RWPE1 (cell line): ENCODE results near the gene RNF135.
A peak's percentile ranks its signal among the peaks of the same experiment; 100 is the strongest.
"Not testable (repeated sequence)": the region's sequence is repeated elsewhere in the genome, so short reads cannot be mapped to it uniquely, and the experiment has no call there.

Experiments used
- CTCF ChIA-PET: fragments of 350-600 bp; sonication (Branson Sonifier 250); formaldehyde crosslinking; extraction: SDS; loops from one replicate; lab custom pipeline; 2021; lab: Yijun Ruan, JAX
- POLR2A ChIA-PET: fragments of 400-600 bp; formaldehyde crosslinking; extraction: SDS; loops from one replicate; lab custom pipeline; 2020; ENCODE audit warnings: antibody characterized with exemption; ENCODE audit not compliant: low non-redundant PET; lab: Yijun Ruan, JAX
- DNase-seq: peaks from one replicate; pipeline ENCODE4 v3.0.0; 2012; ENCODE audit warnings: low spot score
- H3K27ac ChIP-seq: fragments of 450-650 bp; 2 replicates; pipeline ENCODE4 v1.5.1; 2017
- CTCF ChIP-seq: fragments of 450-650 bp; conservative IDR thresholded peaks from 2 replicates; pipeline ENCODE4 v1.5.1; 2017; ENCODE audit warnings: low read depth, mild to moderate bottlenecking

The RNF135 gene

GRCh38 chr17:30964876-30965275 is 6.0 kb upstream of the RNF135 start:
- ChIA-PET POLR2A (no interaction called here), CTCF (interaction anchor here (0.6 kb wide), 1 partner anchor 126 kb away, joined by 3 read pairs; no protein-coding TSS in a partner anchor)
- DNase-seq: no peak
- no peak for TF ChIP-seq CTCF
- no peak overlapping the region for H3K27ac ChIP-seq

- CTCF ChIA-PET: interaction anchor here (0.6 kb wide), 1 partner anchor 127 kb away, joined by 3 read pairs; no protein-coding TSS in a partner anchor
- TF ChIP-seq CTCF: no peak
Measured at GRCh38 chr17:30965686-30966085, 5.2 kb upstream of the RNF135 start.

DNA sequence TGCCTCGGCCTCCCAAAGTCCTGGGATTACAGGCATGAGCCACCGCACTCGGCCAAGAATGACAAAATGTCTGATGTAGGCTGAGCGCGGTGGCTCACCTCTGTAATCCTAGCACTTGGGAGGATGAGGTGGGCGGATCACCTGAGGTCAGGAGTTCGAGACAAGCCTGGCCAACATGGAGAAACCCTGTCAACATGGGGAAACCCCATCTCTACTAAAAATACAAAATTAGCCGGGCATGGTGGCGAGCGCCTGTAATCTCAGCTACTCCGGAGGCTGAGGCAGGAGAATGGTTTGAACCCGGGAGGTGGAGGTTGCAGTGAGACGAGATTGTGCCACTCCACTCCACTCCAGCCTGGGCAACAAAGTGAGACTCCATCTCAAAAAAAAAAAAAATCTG is 2.9 kb upstream of the RNF135 start:
- CTCF ChIA-PET, DNase-seq, POLR2A ChIA-PET, H3K27ac ChIP-seq: not testable (repeated sequence)

More at GRCh38 chr17:30965686-30966085, 5.2 kb upstream of the RNF135 start:
- DNase-seq: no peak
- POLR2A ChIA-PET: no interaction called here
- no peak overlapping the region for H3K27ac ChIP-seq

DNA sequence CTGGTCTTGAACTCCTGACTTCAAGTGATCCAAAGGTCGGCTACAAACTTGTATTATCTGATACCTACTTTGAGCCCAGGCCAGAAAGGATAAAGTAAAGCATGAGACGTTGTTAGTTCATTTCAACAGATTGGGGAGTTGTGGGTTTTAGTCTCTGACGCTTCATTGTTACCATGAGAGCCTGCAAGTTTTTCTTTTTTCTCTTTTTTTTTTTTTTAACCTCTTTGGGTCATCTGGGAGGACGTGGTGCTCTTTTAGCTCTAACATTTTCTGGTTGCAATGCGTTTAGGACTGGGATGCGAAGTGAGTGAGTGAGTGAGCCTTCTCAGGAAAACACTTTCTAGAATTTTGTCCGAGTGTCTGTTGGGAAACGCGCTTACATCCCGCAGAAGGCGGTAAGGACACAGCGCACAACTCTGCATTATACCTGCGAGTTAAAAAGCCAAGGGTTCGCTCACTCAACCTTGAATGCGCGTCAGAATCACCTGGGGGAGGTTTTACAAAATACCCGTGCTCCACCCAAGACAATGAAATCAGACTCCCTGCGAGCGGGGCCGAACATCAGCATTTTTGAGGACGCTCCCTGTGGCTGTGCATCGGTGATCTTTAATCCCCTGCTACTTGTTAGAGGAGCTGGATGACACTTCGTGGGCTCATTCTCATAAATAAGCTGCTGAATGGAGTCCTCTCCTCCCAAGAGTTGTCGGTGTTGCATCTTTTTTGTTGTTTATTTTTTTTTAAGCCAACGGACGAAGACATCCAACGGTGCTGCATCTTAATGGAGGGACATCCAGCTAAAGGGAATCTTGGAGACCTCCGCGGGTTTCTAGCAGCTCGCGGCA is 629 bp upstream of the RNF135 start:
- peak; percentile 46 for DNase-seq
- TF ChIP-seq CTCF: no peak
- POLR2A ChIA-PET: interaction anchor here (1.6 kb wide), 1 partner anchor 64 kb away, joined by 9 read pairs; the partner anchor contains the start of gene TEFM
- CTCF ChIA-PET: interaction anchor here (0.6 kb wide), 1 partner anchor 17 kb away, joined by 6 read pairs; no protein-coding TSS in a partner anchor
- H3K27ac ChIP-seq: peak overlapping the region; percentile 98

DNA sequence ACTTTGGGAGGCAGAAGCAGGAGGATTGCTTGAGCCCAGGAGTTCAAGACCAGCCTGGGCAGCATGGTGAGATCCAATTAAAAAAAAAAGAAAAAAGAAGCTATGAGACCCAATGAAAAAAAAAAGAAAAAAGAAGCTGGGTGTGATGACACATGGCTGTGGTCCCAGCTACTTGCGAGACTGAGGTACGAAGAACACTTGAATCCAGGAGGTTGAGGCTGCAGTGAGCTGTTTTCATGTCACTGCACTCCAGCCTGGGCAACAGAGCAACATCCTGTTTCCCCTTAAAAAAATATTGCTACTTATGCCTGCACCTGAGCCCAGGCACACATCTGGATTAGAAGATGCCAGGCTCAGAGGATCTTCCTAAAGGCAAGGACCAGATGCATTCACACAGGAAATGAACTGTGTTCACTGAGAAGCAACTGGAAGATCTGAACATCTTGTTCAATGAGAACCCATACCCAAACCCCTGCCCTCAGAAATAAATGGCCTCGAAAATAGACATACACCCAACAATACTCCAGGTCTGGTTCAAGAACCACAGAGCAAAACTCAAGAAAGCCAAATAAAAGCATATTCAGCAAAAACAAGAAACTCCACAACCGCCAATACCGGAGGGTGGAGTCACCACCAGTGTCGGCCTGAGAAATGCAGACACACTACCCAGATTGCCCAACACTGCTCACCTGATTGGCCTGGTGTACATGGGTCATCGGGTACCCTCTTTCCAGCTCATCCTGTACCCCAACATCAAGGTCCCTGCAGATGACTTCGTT is 4.4 kb downstream of the RNF135 start:
- no peak for DNase-seq
- H3K27ac ChIP-seq: no peak overlapping the region
- POLR2A ChIA-PET: no interaction called here
- TF ChIP-seq CTCF: no peak
- CTCF ChIA-PET: interaction anchor here (0.6 to 0.7 kb wide), 2 partner anchors 34 to 89 kb away, joined by 3 read pairs; no protein-coding TSS in a partner anchor

DNA sequence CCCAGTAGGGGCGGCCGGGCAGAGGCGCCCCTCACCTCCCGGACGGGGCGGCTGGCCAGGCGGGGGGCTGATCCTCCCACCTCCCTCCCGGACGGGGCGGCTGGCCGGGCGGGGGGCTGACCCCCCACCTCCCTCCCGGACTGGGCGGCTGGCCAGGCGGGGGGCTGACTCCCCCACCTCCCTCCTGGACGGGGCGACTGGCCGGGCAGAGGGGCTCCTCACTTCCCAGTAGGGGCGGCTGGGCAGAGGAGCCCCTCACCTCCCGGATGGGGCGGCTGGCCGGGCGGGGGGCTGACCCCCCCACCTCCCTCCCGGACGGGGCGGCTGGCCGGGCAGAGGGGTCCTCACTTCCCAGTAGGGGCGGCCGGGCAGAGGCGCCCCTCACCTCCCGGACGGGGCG is 9.1 kb downstream of the RNF135 start:
- DNase-seq, POLR2A ChIA-PET, H3K27ac ChIP-seq, CTCF ChIA-PET: not testable (repeated sequence)
